Spleen (tissue), 7 donors: ENCODE measurements around the gene PEAK1.

ENCODE experiments used
- POLR2A ChIP-seq, 3 donors: fragments of 450-650 bp; IDR thresholded peaks; one replicate each; pipeline ENCODE4 v1.5.1; 2017; ENCODE audit warnings: antibody characterized with exemption in 3 of 3, mild to moderate bottlenecking in 1 of 3
- POLR2AphosphoS5 ChIP-seq, 3 donors: sonication (generic); formaldehyde crosslinking; IDR thresholded peaks; one replicate each; pipeline ENCODE4 v1.5.1; 2017; ENCODE audit warnings: antibody characterized with exemption in 3 of 3
- TF ChIP-seq, protein P1 (sequence below), 11 experiments: fragments of 200-600 bp in 7 of 11; fragments of 450-650 bp in 4 of 11; sonication (generic) in 4 of 11; IDR thresholded peaks in 8 of 11; conservative IDR thresholded peaks in 3 of 11; 1 replicate in 7 of 11; 2 replicates in 4 of 11; pipeline versions ENCODE4 v1.4.0 to v1.8.0; 2016 to 2021; ENCODE audit warnings: antibody characterized with exemption in 11 of 11, inconsistent platforms in 4 of 11, mild to moderate bottlenecking in 1 of 11
- donor health status: DM: no; HTN: no; CAD: no; lungs with moderate emphysema.
- donor health status: DM: no; HTN: no; CAD: no.
- donor health status: DM: no; HTN: no; CAD: no.

DNA sequence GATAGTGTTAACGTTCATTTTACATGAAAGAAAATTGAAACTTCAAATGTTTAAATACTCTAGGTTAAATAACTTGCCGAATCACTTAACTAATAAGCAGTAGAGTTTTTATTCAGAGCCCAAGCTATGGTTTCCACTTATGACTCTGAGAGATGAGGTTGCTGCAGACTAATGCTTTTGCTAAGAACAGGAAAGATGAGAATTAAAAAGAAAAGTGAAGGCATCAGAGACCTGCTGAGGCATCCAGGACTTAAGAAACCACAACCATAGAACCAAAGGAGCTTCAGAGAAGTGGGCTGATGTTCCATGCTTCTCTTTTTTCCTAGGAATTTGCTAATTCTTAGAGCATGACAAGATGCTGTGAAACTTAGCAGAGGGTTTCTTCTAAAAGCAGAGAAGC is 10.3 kb upstream of the PEAK1 start:
- TF ChIP-seq, protein P1, sequence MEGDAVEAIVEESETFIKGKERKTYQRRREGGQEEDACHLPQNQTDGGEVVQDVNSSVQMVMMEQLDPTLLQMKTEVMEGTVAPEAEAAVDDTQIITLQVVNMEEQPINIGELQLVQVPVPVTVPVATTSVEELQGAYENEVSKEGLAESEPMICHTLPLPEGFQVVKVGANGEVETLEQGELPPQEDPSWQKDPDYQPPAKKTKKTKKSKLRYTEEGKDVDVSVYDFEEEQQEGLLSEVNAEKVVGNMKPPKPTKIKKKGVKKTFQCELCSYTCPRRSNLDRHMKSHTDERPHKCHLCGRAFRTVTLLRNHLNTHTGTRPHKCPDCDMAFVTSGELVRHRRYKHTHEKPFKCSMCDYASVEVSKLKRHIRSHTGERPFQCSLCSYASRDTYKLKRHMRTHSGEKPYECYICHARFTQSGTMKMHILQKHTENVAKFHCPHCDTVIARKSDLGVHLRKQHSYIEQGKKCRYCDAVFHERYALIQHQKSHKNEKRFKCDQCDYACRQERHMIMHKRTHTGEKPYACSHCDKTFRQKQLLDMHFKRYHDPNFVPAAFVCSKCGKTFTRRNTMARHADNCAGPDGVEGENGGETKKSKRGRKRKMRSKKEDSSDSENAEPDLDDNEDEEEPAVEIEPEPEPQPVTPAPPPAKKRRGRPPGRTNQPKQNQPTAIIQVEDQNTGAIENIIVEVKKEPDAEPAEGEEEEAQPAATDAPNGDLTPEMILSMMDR (IDR thresholded peaks at IDR 0.05 in 8 of 11, conservative IDR thresholded peaks at IDR 0.05 in 3 of 11): no peak
- TF ChIP-seq POLR2AphosphoS5 (IDR thresholded peaks at IDR 0.05) (no peak), POLR2A (IDR thresholded peaks at IDR 0.05) (no peak)
